Body of pancreas (tissue), 4 donors: Measurements from ENCODE around the gene SPIN4.

Source experiments
- CTCF ChIP-seq, 7 experiments: fragments of 450-650 bp in 4 of 7; fragments of 200-600 bp in 3 of 7; sonication (generic) in 3 of 7; IDR thresholded peaks; one replicate each; pipeline ENCODE4 v1.5.1; 2016 to 2019; ENCODE audit warnings: antibody characterized with exemption in 7 of 7
- POLR2A ChIP-seq, 3 donors: fragments of 450-650 bp; IDR thresholded peaks; one replicate each; pipeline ENCODE4 v1.6.1; 2016; ENCODE audit warnings: antibody characterized with exemption in 3 of 3, mild to moderate bottlenecking in 2 of 3

GRCh38 chrX:63299596-63299995 lies 51.5 kb downstream of the SPIN4 start:
- TF ChIP-seq CTCF (IDR thresholded peaks at IDR 0.05) (no peak), POLR2A (IDR thresholded peaks at IDR 0.05) (no peak)
